MM.1S (cell line): Measurements from ENCODE around the gene TRAPPC6A.

Source experiments
- DNase-seq: peaks from one replicate; pipeline ENCODE4 v3.0.0-alpha.2; 2015
- H2AFZ ChIP-seq: fragments of 300-600 bp; sonication (generic); 2 replicates; pipeline ENCODE4 v1.6.0; 2016; ENCODE audit warnings: antibody characterized with exemption, low read length
- H3F3A ChIP-seq: fragments of 300-600 bp; sonication (generic); 2 replicates; pipeline ENCODE4 v1.6.1; 2016; ENCODE audit warnings: mild to moderate bottlenecking, antibody characterized with exemption, low read length, moderate library complexity, mixed read lengths; ENCODE audit not compliant: insufficient read depth
- H3K27ac ChIP-seq: fragments of 300-600 bp; sonication (generic); 2 replicates; pipeline ENCODE4 v1.5.1; 2016; ENCODE audit warnings: mild to moderate bottlenecking, low read length
- H3K27me3 ChIP-seq: fragments of 300-600 bp; sonication (generic); replicated peaks from 2 replicates; pipeline ENCODE4 v1.6.0; 2016; ENCODE audit warnings: low read length; ENCODE audit not compliant: insufficient read depth
- H3K36me3 ChIP-seq: fragments of 300-600 bp; sonication (generic); replicated peaks from 2 replicates; pipeline ENCODE4 v1.6.1; 2016; ENCODE audit warnings: mild to moderate bottlenecking, low read length, mixed read lengths; ENCODE audit not compliant: insufficient read depth
- H3K4me1 ChIP-seq: fragments of 300-600 bp; sonication (generic); 2 replicates; pipeline ENCODE4 v1.6.1; 2016; ENCODE audit warnings: low read length, mixed read lengths
- H3K4me2 ChIP-seq: fragments of 300-600 bp; sonication (generic); 2 replicates; pipeline ENCODE4 v1.6.0; 2016; ENCODE audit warnings: low read depth, low read length
- H3K4me3 ChIP-seq: fragments of 300-600 bp; sonication (generic); 2 replicates; pipeline ENCODE4 v1.5.1; 2016; ENCODE audit warnings: low read length, mixed read lengths
- H3K79me2 ChIP-seq: fragments of 300-600 bp; sonication (generic); 2 replicates; pipeline ENCODE4 v1.6.1; 2016; ENCODE audit warnings: mixed run types, low read length, mixed read lengths
- H3K9ac ChIP-seq: fragments of 300-600 bp; sonication (generic); 2 replicates; pipeline ENCODE4 v1.6.1; 2016; ENCODE audit warnings: low read length, mixed read lengths
- H3K9me2 ChIP-seq: fragments of 300-600 bp; sonication (generic); replicated peaks from 2 replicates; pipeline ENCODE4 v1.6.1; 2016; ENCODE audit warnings: mild to moderate bottlenecking, low read length, mixed read lengths; ENCODE audit not compliant: insufficient read depth
- H3K9me3 ChIP-seq: fragments of 300-600 bp; sonication (generic); replicated peaks from 2 replicates; pipeline ENCODE4 v1.6.1; 2016; ENCODE audit warnings: mild to moderate bottlenecking, low read length, mixed read lengths; ENCODE audit not compliant: insufficient read depth
- H4K20me1 ChIP-seq: fragments of 300-600 bp; sonication (generic); 2 replicates; pipeline ENCODE4 v1.6.1; 2016; ENCODE audit warnings: mild to moderate bottlenecking, low read length, moderate library complexity, mixed read lengths; ENCODE audit not compliant: insufficient read depth
- EZH2 ChIP-seq: fragments of 300-600 bp; sonication (generic); optimal IDR thresholded peaks from 2 replicates; pipeline ENCODE3; 2017; ENCODE audit warnings: low read depth, mild to moderate bottlenecking, antibody characterized with exemption, low read length, mixed read lengths
- EZH2phosphoT487 ChIP-seq: fragments of 300-600 bp; sonication (generic); IDR thresholded peaks from 2 replicates; pipeline ENCODE4 v1.6.1; 2018; ENCODE audit warnings: antibody characterized with exemption, low read length
- TF ChIP-seq, protein P1 (sequence below): fragments of 300-600 bp; sonication (generic); IDR thresholded peaks from 2 replicates; pipeline ENCODE4 v1.5.1; 2016; ENCODE audit warnings: antibody characterized with exemption, low read length, mixed read lengths

Gene TRAPPC6A

DNA sequence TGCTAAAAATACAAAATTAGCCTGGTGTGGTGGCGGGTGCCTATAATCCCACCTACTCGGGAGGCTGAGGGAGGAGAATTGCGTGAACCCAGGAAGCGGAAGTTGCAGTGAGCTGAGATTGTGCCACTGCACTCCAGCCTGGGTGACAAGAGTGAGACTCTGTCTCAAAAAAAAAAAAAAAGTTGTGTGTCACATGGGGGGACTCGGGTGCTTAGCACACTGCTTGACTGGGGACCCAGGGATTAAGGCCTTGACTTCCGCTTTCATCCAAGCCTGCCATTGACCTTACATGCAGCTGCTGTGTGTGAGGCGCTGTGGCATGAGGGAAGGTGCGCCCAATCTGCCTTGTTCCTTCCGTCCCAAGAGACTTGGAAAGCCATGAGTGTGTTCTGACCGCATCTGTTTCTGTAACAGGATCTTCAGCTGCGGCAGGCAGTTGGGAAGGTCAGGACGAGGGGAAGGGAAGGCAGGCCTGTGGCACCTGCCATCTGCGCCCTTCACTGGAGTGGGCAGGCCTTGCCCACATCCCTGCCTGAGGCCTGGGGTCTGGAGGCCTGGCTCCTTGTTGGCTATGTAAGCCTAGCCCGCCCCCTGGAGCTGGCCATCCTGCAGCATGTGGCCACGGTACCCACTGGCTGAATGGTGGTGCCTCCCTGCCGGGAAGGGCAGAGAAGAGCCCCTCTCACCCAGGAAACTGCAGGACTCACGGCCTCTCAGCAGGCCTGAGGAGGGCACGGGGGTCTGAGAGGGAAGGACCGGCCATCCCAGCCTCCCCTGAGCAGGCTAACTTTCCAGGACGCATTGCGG, 62.0 kb downstream of the TRAPPC6A start:
- Histone ChIP-seq H3K9me2 (no peaks in the 10 kb centered on the region), H3K9ac (no peak overlapping the region), H3K79me2 (peaks cover 86% of the 10 kb centered on the region), H3K4me1 (peaks cover 28% of the 10 kb centered on the region), H2AFZ (no peak overlapping the region), H4K20me1 (peaks cover 2% of the 10 kb centered on the region), H3K4me3 (no peak overlapping the region), H3K36me3 (no peaks in the 10 kb centered on the region), H3K27ac (peak overlapping the region; percentile 88; the same call in 1 of the 2 replicates), H3K27me3 (no peaks in the 10 kb centered on the region), H3K9me3 (no peaks in the 10 kb centered on the region), H3F3A (peaks cover 30% of the 10 kb centered on the region), H3K4me2 (peak overlapping the region; percentile 33; the same call in 1 of the 2 replicates)
- no peak for DNase-seq
- TF ChIP-seq EZH2phosphoT487: no peak
- no peak for TF ChIP-seq EZH2
- TF ChIP-seq, protein P1, sequence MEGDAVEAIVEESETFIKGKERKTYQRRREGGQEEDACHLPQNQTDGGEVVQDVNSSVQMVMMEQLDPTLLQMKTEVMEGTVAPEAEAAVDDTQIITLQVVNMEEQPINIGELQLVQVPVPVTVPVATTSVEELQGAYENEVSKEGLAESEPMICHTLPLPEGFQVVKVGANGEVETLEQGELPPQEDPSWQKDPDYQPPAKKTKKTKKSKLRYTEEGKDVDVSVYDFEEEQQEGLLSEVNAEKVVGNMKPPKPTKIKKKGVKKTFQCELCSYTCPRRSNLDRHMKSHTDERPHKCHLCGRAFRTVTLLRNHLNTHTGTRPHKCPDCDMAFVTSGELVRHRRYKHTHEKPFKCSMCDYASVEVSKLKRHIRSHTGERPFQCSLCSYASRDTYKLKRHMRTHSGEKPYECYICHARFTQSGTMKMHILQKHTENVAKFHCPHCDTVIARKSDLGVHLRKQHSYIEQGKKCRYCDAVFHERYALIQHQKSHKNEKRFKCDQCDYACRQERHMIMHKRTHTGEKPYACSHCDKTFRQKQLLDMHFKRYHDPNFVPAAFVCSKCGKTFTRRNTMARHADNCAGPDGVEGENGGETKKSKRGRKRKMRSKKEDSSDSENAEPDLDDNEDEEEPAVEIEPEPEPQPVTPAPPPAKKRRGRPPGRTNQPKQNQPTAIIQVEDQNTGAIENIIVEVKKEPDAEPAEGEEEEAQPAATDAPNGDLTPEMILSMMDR: no peak

DNA sequence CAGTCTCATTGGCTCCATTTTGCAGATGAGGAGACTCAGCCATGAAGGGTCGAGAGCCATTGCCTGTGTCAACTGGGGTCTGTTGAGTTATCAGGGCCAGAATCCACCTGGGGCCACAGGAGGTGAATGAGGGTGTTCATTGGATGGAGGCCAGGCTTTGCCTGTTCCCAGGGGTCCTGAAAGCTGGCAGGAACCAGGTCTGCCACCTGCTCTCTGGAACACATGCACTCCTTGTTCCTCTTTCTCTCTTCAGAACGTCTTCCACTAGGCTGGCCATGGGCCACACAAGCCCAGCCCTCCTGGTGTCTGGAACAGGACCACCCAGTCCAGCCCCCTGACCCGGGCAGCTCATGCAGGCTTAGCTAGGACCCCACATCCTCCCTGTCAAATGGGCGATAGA, 63.9 kb downstream of the TRAPPC6A start:
- no peak overlapping the region for H3K27ac ChIP-seq
- no peak overlapping the region for H3K9ac ChIP-seq

DNA sequence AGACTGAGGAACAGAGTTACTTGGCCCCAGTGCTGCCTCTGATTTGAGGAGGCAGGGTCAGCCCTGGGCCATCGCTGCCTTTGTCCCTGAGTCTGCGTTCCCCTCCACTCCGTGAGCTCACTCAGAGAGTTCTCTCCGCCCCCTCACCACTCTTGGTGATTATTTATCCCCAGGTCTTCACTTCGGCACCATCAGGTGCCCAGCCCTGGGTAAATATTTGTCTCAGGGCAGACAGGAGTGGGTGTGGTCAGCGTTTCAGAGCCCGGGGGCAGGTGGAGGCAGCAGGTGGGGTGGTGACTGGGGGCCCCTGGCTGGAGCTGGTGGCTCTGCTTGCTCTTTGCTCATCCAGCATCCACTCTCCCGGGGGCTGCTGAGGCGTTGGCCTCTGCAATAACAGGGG, 64.4 kb downstream of the TRAPPC6A start:
- no peak overlapping the region for H3K4me2 ChIP-seq
- DNase-seq: no peak
- H3K9me3 ChIP-seq: no peaks in the 10 kb centered on the region
- H3K4me3 ChIP-seq: no peak overlapping the region
- no peaks in the 10 kb centered on the region for H3K9me2 ChIP-seq
- H3K4me1 ChIP-seq: peaks cover 23% of the 10 kb centered on the region
- peaks cover 22% of the 10 kb centered on the region for H3F3A ChIP-seq
- H3K27me3 ChIP-seq: no peaks in the 10 kb centered on the region
- H3K36me3 ChIP-seq: no peaks in the 10 kb centered on the region
- no peak overlapping the region for H3K9ac ChIP-seq
- no peak overlapping the region for H2AFZ ChIP-seq
- peaks cover 2% of the 10 kb centered on the region for H4K20me1 ChIP-seq
- TF ChIP-seq, protein P1: no peak
- TF ChIP-seq EZH2phosphoT487 (no peak), EZH2 (no peak)
- peaks cover 91% of the 10 kb centered on the region for H3K79me2 ChIP-seq
- H3K27ac ChIP-seq: no peak overlapping the region

More for the DNA sequence above, 63.9 kb downstream of the TRAPPC6A start:
- H3K9me2 ChIP-seq: no peaks in the 10 kb centered on the region
- peaks cover 23% of the 10 kb centered on the region for H3K4me1 ChIP-seq
- no peaks in the 10 kb centered on the region for H3K27me3 ChIP-seq
- TF ChIP-seq, protein P1: no peak
- TF ChIP-seq EZH2phosphoT487 (no peak), EZH2 (no peak)
- DNase-seq: no peak
- H2AFZ ChIP-seq: no peak overlapping the region
- H3K79me2 ChIP-seq: peaks cover 86% of the 10 kb centered on the region
- H3K4me2 ChIP-seq: no peak overlapping the region
- no peaks in the 10 kb centered on the region for H3K9me3 ChIP-seq
- no peak overlapping the region for H3K4me3 ChIP-seq
- H3K36me3 ChIP-seq: no peaks in the 10 kb centered on the region
- H3F3A ChIP-seq: peaks cover 24% of the 10 kb centered on the region
- H4K20me1 ChIP-seq: peaks cover 2% of the 10 kb centered on the region
